ENCODE results near the gene PSTPIP2. TPM values are rescaled to one million over a fixed set of nuclear protein-coding genes. Genes with fewer than 3 reads are reported as not detected.

PSTPIP2 gene
- total and polyA plus RNA-seq, 2 experiments from 2014 or later: 1.4 to 2.6 TPM

- DNase-seq (ENCODE audit: low spot score) (no peak), ATAC-seq (no peak)
- H3K36me3 ChIP-seq (ENCODE audit: insufficient read depth): no peaks in the 10 kb centered on the region; the same call in 1 of the 2 replicates
- H4K20me1 ChIP-seq (replicated peaks; ENCODE audit: insufficient read depth): no peaks in the 10 kb centered on the region; the same call in 1 of the 2 replicates
- Mint-ChIP-seq H3K4me3 (no peak overlapping the region), H3K36me3 (ENCODE audit: low read depth) (no peaks in the 10 kb centered on the region), H3K4me1 (no peaks in the 10 kb centered on the region), H3K27ac (no peak overlapping the region), H3K27me3 (ENCODE audit: insufficient read depth, low read depth, poor library complexity) (peaks cover 6% of the 10 kb centered on the region), H3K9me3 (no peaks in the 10 kb centered on the region)
- TF ChIP-seq POLR2AphosphoS5 (IDR thresholded peaks at IDR 0.05; ENCODE audit: low read depth) (no peak), CREB1 (CRISPR knock-in tag; IDR thresholded peaks at IDR 0.05; ENCODE audit: low read depth) (no peak), REST (IDR thresholded peaks at IDR 0.05; ENCODE audit: unreplicated experiment) (no peak), ETS1 (IDR thresholded peaks at IDR 0.05) (no peak), JUNB (IDR thresholded peaks at IDR 0.05; ENCODE audit: unreplicated experiment) (no peak)
- H3K27ac ChIP-seq (ENCODE audit: low read depth): no peak overlapping the region
- no peaks in the 10 kb centered on the region for H3K27me3 ChIP-seq (ENCODE audit: insufficient read depth)
- H3K4me3 ChIP-seq: no peak overlapping the region
- no peaks in the 10 kb centered on the region for H3K9me2 ChIP-seq (ENCODE audit: insufficient read depth)
- H3K4me2 ChIP-seq: no peak overlapping the region
- no peaks in the 10 kb centered on the region for H3F3A ChIP-seq (replicated peaks; ENCODE audit: low read depth)
- no peaks in the 10 kb centered on the region for H3K4me1 ChIP-seq (ENCODE audit: insufficient read depth)
- no peaks in the 10 kb centered on the region for H3K79me2 ChIP-seq (replicated peaks; ENCODE audit: insufficient read depth)
- H2AFZ ChIP-seq: no peak overlapping the region
Observed at GRCh38 chr18:46054956-46055837, 16.9 kb downstream of the PSTPIP2 start.

GRCh38 chr18:46053368-46054095, 18.5 kb downstream of the PSTPIP2 start:
- ATAC-seq (no peak), DNase-seq (ENCODE audit: low spot score) (no peak)
- TF ChIP-seq CTCF (conservative IDR thresholded peaks at IDR 0.05; ENCODE audit: low read depth in 2 of 2) (no peak), EZH2phosphoT487 (IDR thresholded peaks at IDR 0.05; ENCODE audit: unreplicated experiment) (no peak), CREB1 (CRISPR knock-in tag; IDR thresholded peaks at IDR 0.05; ENCODE audit: low read depth) (no peak), ZNF331 (CRISPR knock-in tag; IDR thresholded peaks at IDR 0.05; ENCODE audit: low read depth) (no peak), EZH2 (IDR thresholded peaks at IDR 0.05; ENCODE audit: low read depth, unreplicated experiment) (no peak), STAT1 (IDR thresholded peaks at IDR 0.05; ENCODE audit: unreplicated experiment) (no peak)
- H3K4me2 ChIP-seq: no peak overlapping the region
- Mint-ChIP-seq H3K36me3 (ENCODE audit: low read depth) (no peaks in the 10 kb centered on the region), H3K9me3 (no peaks in the 10 kb centered on the region), H3K4me3 (no peak overlapping the region), H3K4me1 (no peaks in the 10 kb centered on the region), H3K27me3 (ENCODE audit: insufficient read depth, low read depth, poor library complexity) (peaks cover 2% of the 10 kb centered on the region), H3K27ac (no peak overlapping the region)
- H3K27me3 ChIP-seq (ENCODE audit: insufficient read depth): no peaks in the 10 kb centered on the region
- no peaks in the 10 kb centered on the region for H3K79me2 ChIP-seq (replicated peaks; ENCODE audit: insufficient read depth)
- H4K20me1 ChIP-seq (replicated peaks; ENCODE audit: insufficient read depth): no peaks in the 10 kb centered on the region; the same call in 1 of the 2 replicates
- no peaks in the 10 kb centered on the region for H3K4me1 ChIP-seq (ENCODE audit: insufficient read depth)
- no peaks in the 10 kb centered on the region; the same call in 1 of the 2 replicates for H3K36me3 ChIP-seq (ENCODE audit: insufficient read depth)
- no peak overlapping the region for H3K4me3 ChIP-seq
- H2AFZ ChIP-seq: no peak overlapping the region
- H3F3A ChIP-seq (replicated peaks; ENCODE audit: low read depth): no peaks in the 10 kb centered on the region
- H3K9me2 ChIP-seq (ENCODE audit: insufficient read depth): no peaks in the 10 kb centered on the region
- H3K27ac ChIP-seq (ENCODE audit: low read depth): no peak overlapping the region
